ENCODE data around the gene SLC2A9.

Gene SLC2A9

GRCh38 chr4:10053635-10054453, 32.5 kb upstream of the SLC2A9 start:
- no peak for DNase-seq (ENCODE audit: extremely low spot score)
- CTCF ChIA-PET: no interaction called here
- TF ChIP-seq, protein P1, sequence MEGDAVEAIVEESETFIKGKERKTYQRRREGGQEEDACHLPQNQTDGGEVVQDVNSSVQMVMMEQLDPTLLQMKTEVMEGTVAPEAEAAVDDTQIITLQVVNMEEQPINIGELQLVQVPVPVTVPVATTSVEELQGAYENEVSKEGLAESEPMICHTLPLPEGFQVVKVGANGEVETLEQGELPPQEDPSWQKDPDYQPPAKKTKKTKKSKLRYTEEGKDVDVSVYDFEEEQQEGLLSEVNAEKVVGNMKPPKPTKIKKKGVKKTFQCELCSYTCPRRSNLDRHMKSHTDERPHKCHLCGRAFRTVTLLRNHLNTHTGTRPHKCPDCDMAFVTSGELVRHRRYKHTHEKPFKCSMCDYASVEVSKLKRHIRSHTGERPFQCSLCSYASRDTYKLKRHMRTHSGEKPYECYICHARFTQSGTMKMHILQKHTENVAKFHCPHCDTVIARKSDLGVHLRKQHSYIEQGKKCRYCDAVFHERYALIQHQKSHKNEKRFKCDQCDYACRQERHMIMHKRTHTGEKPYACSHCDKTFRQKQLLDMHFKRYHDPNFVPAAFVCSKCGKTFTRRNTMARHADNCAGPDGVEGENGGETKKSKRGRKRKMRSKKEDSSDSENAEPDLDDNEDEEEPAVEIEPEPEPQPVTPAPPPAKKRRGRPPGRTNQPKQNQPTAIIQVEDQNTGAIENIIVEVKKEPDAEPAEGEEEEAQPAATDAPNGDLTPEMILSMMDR (IDR thresholded peaks at IDR 0.05; ENCODE audit: control extremely low read depth, extremely low read depth, low read depth, missing control alignments): no peak
- POLR2A ChIA-PET: no interaction called here

GRCh38 chr4:10051517-10052135, 30.3 kb upstream of the SLC2A9 start:
- ChIA-PET POLR2A (no interaction called here), CTCF (interaction anchor here (1.2 kb wide), 1 partner anchor 19 kb away, joined by 3 read pairs; no protein-coding TSS in a partner anchor)
- TF ChIP-seq, protein P1 (IDR thresholded peaks at IDR 0.05; ENCODE audit: control extremely low read depth, extremely low read depth, low read depth, missing control alignments): no peak
- DNase-seq (ENCODE audit: extremely low spot score): no peak

- ChIA-PET CTCF (interaction anchor here (1.2 kb wide), 2 partner anchors 18 to 35 kb away, joined by 3 read pairs; no protein-coding TSS in a partner anchor), POLR2A (no interaction called here)
- TF ChIP-seq, protein P1 (IDR thresholded peaks at IDR 0.05; ENCODE audit: control extremely low read depth, extremely low read depth, low read depth, missing control alignments): no peak
- DNase-seq (ENCODE audit: extremely low spot score): no peak
Observed at GRCh38 chr4:10050721-10051120, 29.4 kb upstream of the SLC2A9 start.

GRCh38 chr4:10050261-10050661, 29.0 kb upstream of the SLC2A9 start:
- POLR2A ChIA-PET: no interaction called here
- CTCF ChIA-PET: interaction anchor here (1.2 kb wide), 1 partner anchor 35 kb away, joined by 3 read pairs; no protein-coding TSS in a partner anchor
- TF ChIP-seq, protein P1 (IDR thresholded peaks at IDR 0.05; ENCODE audit: control extremely low read depth, extremely low read depth, low read depth, missing control alignments): no peak
- no peak for DNase-seq (ENCODE audit: extremely low spot score)

GRCh38 chr4:10048941-10049697, 27.8 kb upstream of the SLC2A9 start:
- POLR2A ChIA-PET: no interaction called here
- CTCF ChIA-PET: interaction anchor here (1.0 kb wide), 1 partner anchor 24 kb away, joined by 3 read pairs; no protein-coding TSS in a partner anchor
- TF ChIP-seq, protein P1 (IDR thresholded peaks at IDR 0.05; ENCODE audit: control extremely low read depth, extremely low read depth, low read depth, missing control alignments): no peak
- no peak for DNase-seq (ENCODE audit: extremely low spot score)

- no peak for DNase-seq (ENCODE audit: extremely low spot score)
- POLR2A ChIA-PET: no interaction called here
- TF ChIP-seq, protein P1 (IDR thresholded peaks at IDR 0.05; ENCODE audit: control extremely low read depth, extremely low read depth, low read depth, missing control alignments): no peak
- CTCF ChIA-PET: no interaction called here
Observed at GRCh38 chr4:10047967-10048366, 26.7 kb upstream of the SLC2A9 start.
